Right renal cortex interstitium (tissue), 3 donors: Measurements from ENCODE around the gene SHROOM4. TPM values are rescaled to one million over a fixed set of nuclear protein-coding genes. Genes with fewer than 3 reads are reported as not detected.

Source experiments
- DNase-seq, 3 donors: peaks; one replicate each; pipeline ENCODE4 v3.0.0-alpha.2; 2013; ENCODE audit warnings: low read depth in 3 of 3, low spot score in 2 of 3
- polyA plus RNA-seq, 3 donors: library from polyadenylated mRNA; unstranded; fragments of 120-200 nt; gene quantifications; one replicate each; pipeline ENCODE4 v1.2.1, GENCODE V29; 2013; ENCODE audit not compliant: insufficient read length in 3 of 3

SHROOM4 gene
- polyA plus RNA-seq, 3 donors = 16.1 to 16.3 (median 16.3) TPM

DNA sequence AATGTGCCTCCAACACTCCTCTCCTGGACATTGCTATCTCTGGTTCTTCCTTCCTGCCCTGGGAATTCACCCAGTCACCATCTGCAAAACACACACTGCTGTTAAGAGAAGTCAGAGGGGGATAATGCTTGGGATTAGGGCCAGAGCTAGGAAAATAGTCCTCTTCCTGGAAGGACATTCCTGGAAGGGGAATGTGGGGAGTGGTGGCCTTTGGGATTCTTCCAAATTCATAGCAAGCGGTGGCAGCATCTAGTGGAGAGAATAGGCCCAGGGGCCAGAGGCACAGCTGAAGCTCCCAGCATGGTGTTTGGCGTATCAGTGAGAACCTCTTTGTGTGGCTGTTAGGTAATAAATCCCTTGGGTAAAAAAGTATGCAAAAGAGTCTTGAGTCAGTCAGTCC is 34.3 kb downstream of the SHROOM4 start:
- no peak for DNase-seq

DNA sequence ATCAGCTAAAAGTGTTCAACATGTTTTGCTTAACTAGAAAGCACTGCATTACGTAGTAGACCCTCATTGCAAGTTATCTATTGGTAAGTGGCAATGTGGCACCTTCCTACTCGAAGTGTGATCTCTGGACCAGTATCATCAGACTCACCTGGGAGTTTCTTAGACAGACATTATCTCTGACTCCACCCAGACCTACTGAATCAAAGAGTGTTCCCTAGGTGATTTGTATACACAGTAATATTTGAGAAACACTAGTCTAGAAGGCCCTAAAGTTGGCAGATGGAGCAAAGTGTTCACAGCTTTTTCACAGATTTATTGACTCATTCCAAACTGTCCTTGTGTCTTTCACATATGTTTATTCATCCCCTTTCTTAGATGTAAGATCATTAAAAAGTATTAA is 35.7 kb downstream of the SHROOM4 start:
- DNase-seq = no peak

DNA sequence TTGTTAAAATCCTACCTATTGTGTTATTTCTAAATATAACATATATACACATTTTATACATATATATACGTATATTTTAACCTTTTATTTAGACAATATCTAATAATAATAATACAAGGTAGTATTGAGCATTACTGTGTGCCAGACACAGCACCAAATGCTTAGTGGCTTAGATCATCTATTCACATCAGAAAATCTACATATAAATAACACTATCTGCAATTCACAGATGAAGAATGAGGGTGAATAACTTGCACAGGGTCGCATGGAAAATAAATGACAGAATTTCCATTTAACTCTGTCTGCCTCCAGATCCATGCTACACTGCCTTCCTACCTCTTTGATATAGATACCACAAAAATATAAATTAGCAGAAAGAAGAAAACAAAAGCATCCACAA is 37.7 kb downstream of the SHROOM4 start:
- DNase-seq = no peak

DNA sequence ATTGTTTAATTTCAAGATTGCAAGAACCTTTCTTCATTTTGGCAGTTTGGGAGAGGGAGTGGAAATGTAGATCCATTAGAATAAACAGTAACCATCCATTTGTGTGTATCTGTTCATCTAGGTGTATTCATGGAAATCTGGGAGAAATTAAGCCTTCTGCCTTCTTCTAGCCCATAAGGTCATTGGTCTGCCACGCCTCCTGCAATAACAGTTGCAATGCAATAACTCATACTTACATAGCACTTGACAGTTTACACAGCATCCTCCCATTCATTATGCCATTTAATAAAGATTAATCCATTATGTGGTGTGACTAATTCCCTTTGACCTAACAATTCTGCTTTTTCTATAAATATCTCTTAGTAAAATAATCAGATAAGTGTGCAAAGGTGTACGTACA is 42.6 kb downstream of the SHROOM4 start:
- DNase-seq = no peak

DNA sequence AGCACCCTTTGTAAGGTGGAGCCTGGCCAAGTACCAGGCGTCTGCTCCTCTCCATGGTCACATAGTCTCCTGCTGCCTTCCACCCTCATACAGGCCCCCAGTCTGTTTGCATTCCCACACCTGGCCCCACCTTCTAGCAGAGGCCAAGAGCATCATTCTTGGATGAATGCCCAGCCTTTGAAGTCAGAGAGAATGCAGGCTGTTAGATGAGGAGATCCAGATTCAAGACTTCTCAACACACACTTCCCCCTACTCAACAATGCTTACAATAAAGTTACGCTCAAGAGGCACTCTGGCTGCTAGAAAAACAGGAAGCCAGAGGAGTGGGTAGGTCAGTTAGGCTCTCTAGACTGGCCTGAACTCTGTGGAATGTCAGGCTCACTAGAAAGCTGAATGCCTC is 43.3 kb downstream of the SHROOM4 start:
- peak in 1 of 3 donors; percentile 13 for DNase-seq

DNA sequence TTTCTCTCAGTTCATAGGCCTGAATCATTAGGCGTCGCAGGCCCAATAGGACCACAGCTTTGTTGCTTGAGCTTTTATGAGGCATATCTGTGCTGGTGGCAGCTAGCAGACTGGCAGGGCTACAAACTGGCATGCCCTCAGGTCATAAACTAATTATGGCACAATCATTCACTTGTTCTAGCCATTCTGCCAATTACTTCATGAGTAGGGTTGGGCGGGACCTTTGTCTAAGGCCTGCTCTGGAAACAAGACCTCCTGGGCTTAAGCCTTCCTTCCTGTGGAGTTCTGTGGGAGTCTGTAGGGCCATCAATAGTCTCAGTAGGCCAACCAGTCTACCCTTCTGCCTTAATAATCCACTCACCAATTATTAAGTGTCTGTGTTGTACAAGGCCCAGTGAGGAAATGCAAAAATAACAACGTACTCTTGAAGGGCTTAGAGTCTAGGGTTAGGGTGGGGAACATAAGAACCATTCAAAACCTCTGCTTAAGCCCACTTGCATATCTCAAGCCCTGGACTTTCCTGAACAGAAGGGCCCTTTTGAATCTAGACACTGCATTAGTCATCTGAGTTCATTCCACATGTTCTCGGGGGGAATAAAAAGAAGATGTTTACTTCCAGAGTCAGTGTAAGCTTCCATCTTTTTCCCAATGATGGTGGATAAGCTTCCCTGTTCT is 44.5 kb downstream of the SHROOM4 start:
- DNase-seq = no peak

DNA sequence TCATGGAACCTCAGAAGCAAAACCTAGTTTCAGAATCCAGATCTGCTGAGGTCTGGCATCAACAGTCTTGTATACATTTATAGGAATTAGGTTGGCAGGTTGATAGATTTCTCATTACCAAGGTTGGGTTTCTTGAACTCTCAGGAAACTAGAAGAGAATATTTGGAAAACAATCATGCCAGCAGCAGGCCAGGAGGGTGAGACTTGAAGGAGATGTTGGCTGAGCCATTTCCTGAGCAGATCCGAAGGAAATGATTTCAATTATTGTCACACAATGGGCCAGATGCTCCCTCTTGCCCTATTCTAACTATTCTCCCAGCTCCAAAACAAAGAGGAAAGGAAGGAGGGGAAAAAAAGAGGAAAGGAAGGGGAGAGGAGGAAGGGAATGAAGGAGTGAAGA is 45.2 kb downstream of the SHROOM4 start:
- no peak for DNase-seq

DNA sequence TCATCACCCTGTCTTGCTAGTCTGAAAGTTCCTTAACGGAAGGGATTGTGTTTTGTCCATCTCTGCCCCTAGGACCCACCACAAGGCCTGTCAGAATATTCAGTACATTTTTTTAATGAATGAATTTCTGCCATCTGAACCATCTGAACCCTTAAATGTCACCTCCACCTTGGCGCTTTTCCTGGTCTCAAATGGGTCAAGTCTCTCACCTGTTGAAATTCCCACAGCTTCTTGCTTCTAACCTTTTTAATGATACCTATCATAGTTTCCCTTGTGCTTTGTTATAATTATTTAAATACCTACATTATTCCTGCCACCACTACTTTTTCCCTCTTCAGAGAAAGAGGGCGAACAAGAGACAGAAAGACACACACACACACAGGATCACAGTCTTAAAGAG is 48.0 kb downstream of the SHROOM4 start:
- DNase-seq = no peak

DNA sequence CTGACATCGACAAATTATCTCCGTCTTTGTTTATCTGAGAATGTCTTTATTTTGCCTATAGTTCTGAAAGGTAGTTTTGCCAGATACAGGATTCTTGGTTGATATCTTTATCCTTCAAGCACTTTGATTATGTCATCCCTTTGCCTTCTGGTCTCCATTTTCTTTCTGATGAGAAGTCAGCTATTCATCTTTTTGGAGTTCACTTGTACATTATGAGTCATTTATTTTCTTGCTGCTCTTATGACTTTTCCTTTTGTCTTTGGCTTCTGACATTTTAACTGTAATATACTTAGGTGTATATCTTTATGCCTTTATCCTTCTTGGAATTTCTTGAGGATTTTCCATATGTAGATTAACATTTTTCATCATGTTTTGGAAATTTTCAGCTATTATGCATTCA is 51.4 kb downstream of the SHROOM4 start:
- no peak for DNase-seq

DNA sequence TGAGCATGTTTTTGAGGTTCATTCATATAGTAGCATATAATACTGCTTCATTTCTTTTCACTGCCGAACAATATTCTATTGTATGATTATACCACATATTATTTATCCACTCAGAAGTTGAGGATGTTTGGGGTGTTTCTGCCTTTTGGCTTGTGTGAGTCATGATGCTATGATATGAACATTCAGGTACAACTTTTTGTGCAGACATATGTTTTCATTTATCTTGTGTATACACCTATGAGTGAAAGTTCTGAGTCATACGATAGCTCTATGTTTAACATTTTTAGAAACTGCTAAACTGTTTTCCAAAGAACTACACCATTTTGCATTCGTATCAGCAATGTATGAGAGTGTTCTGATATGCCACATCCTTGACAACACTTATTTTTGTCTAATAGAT is 57.7 kb downstream of the SHROOM4 start:
- DNase-seq = no peak

DNA sequence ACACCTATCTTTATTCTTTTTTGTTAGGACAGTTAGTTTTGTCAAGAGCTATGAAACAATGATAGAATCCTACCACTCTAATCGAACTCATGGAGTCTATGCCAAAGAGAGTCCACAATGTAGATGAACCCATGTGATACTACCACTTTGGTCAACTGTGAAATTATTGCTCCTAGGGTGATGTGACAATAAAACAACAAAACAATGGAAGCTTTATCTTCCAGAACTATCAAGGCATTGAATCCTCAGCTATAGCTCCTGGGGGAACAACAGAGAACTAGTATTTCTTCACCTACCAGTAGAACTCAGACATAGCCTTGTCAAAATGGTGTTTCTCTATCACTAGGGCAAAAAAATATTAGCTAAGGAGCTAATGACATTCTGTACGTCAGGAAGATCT is 62.9 kb downstream of the SHROOM4 start:
- DNase-seq = no peak

DNA sequence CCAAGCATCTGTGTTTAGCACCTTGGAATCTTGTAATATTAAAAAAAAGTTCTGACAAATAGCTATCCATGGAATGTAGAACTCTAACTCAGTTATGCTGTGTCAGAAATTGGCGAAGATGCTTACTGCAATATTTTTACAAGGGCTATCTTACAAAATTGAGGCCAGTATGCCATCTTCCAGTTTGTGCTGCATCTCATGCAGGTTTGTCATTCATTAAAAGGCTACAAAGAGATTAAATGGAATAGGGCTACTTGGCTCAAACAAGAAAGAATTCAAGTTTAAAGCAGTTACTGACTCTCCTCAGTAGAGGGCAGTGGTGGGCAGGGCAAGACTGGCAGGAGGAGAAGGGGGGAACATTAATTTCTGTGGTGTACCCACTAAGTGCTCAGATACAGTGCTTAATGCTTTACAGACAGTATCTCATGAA is 66.5 kb downstream of the SHROOM4 start:
- no peak for DNase-seq

DNA sequence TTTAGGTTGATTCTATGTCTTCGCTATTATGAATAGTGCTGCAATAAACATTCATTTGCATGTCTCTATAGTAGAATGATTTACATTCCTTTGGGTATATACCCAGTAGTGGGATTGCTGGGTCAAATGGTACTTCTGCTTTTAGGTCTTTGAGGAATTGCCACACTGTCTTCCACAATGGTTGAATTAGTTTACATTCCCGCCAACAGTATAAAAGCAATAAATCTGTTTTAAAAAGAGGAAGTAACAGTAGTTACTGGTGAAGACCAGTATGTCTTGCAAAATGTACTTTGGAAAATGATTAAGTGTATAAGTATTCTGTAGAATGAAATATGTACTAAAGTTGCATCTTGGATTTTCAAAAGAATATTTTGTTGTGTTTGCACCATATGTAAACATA is 77.3 kb downstream of the SHROOM4 start:
- DNase-seq = no peak

DNA sequence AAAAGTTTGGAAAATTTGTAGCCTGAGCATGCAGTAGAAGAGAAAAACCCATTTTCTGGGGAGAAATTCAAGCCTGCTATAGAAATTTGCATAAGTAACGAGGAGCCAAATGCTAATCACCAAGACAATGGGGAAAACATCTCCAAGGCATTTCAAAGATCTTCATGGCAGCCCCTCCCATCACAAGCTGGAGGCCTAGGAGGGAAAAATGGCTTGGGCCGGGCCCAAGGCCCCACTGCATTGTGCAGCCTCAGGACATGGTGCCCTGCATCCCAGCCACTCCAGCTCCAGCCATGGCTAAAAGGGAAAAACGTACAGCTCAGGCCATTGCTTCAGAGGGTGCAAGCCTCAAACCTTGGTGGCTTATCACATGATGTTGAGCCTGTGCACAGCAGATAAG is 87.7 kb downstream of the SHROOM4 start:
- DNase-seq = no peak

DNA sequence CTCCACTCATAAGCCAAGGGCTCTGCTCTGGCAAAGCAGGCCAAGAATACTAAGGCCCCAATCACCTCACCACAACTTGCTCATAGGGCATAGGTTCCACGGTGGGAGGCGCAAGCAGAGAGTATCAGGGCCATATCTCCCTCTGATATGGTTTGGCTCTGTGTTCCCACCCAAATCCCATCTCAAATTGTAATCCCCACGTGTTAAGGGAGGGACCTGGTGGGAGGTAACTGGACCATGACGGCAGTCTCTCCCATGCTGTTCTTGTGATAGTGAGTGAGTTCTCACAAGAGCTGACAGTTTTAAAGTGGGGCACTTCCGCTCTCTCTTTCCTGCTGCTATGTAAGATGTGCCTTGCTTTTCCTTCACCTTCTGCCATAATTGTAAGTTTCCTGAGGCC is 88.7 kb downstream of the SHROOM4 start:
- DNase-seq = no peak

DNA sequence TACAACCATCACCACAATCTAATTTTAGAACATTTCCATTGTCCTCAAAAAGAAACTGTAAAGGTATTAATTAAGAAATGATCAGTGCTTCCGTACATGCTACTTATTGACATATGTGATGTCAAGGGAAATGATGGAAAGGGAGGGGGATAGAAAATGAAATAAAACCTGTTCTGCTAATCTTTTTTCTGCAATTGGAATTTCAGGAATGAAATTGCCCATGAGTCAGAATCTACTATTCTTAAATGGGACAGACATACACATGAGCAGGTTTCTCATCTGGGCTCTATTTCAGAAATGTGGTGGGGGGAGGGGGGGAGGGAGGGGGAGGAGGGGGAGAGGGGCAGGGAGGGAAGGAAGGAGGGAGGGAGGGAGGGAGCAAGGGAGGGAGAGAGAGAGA is 91.0 kb downstream of the SHROOM4 start:
- DNase-seq = no peak

DNA sequence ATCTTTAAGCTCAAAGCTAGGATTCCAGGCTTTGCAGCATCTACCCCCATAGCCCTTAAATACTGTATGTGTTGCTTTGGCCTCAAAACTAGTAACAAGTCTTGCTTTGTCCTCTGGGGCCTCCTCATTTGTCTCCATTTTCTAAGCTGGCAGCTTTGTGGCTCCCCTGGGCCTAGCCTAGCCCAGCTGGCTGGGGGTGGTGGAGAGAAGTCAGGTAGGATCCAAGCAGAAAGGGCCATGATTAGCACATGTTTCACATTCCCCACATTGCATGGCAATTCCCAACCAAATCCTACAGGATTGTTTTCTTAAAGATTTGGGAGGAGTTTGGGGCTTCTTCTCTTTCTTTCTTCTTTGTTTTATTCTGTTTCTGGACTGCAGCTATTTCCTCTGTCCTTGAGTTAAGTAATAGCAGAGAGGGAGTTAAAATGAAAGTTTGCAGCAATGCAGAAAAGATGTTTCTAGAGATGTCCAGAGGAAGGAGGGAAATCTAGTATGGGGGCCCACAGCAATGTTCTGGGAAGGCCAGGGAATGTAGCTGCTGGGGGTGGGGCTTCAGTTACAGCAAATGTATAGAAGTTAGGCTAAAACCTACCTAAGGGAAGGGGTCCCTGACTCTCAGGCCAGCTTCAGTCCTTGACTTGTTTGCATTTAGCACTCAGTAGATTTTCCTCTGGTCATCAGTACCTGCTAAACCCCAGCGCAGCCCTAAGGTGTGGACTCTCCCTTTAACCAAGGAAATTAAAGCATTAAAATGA is 92.1 kb downstream of the SHROOM4 start:
- DNase-seq = no peak

DNA sequence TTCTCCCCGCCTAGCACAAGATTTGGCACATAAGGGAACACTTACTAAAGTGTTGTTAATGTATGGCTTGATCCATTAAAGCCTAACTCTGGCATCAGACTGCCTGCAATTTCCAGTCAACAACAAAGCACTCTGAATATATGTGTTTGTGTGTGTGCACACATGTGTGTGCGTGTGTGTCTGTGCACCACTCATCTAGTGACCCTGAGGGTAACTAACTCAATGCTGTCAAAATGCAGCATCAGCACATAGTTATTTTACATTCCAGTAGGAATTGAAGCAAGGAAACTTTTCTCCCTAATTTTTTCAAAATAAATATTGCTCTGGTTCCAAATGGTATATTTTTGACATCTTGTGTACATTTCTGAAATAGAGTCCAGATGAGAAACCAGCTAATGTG is 94.4 kb downstream of the SHROOM4 start:
- no peak for DNase-seq

DNA sequence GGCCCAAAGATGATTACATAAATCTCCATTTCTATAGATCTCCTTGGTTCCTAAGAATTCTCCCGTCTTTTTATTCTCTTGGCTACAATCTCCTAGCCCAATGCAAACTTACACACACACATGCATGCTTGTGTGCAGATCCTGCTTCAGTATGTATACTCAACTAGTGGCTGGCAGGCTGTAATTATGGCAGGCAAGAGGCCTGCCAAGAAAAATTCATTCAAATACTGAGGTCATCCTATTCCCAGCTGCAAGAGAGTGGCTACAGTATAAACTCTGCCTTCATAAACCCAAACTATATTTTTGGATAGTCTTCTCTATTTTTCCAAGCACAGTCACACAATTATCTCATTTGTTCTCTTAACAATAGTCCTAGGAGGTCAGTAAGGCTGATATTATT is 95.2 kb downstream of the SHROOM4 start:
- no peak for DNase-seq

DNA sequence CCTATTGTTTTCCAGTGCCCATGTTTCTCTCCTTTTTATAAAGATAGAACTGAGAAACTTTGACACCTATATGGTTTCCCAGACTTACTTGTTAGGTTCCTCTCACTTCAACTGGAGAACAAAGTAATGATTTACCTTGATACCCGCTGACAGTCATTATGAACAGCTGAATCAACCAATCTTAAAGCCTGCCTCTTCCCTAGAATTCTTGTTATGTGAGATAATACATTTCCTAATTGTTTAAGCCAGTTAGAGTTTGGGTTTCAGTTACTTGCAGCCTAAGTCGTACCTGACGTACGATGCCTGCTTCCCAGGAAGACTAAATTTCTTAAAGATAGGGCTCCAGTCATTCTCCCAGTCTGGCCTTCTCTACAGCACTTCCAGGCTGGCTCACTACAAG is 97.3 kb downstream of the SHROOM4 start:
- no peak for DNase-seq

DNA sequence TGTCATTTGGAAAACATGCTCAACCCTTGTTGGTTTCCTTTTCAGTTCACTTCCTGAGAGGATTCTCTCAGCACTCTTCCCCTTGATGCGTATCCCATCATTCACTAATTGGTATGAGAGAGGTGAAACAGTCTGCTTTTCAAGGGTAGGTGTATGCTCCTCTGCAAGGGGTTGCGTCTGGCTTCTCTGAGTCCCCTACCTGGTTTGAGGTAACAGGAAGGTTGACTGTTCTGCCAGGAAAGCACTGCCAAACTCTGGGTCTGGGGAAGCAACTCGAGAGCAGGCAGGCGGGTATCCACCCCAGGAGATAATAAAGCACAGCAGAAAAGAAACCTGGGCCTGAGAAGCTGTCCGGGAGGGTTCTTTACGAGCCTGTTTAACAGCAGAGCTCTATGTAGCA is 101.2 kb downstream of the SHROOM4 start:
- no peak for DNase-seq

DNA sequence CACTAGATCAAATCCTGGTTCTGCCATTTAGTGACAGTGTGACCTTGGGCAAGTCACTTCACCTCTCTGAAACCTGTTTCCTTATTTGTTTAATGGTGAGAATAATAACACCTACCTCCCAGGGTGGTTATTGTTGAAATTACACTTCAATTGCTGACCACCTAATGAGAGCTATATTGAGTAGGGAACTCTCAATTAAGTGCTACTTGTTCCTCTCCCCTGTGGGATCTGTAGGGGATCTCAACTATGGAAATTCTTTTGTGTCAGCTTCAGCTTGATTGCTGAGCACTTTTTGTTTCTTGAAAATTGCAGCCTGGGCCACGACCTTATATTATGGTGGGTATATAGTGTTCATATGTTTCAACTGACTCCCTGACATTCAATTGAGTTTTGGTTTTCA is 102.1 kb downstream of the SHROOM4 start:
- no peak for DNase-seq
